Ovary (tissue), 9 donors: Measurements from ENCODE around the gene ANKH. TPM values are rescaled to one million over a fixed set of nuclear protein-coding genes. Genes with fewer than 3 reads are reported as not detected.

Source experiments
- DNase-seq, 5 donors: peaks; one replicate each; pipeline ENCODE4 v3.0.0-alpha.2; 2019 to 2020
- H3K27ac ChIP-seq, 2 donors: fragments of 200-600 bp; one replicate each; pipeline versions ENCODE4 v1.5.1 to v1.8.0; 2019 to 2022
- H3K27me3 ChIP-seq: fragments of 200-600 bp; one replicate; pipeline ENCODE4 v1.8.0; 2022
- H3K36me3 ChIP-seq: fragments of 200-600 bp; sonication (generic); one replicate; pipeline ENCODE4 v1.5.1; 2019
- H3K4me1 ChIP-seq: one replicate; pipeline ENCODE4 v1.8.1; 2013; ENCODE audit warnings: mild to moderate bottlenecking, moderate library complexity; ENCODE audit not compliant: insufficient read depth
- H3K4me3 ChIP-seq: fragments of 200-600 bp; sonication (generic); one replicate; pipeline ENCODE4 v1.5.1; 2017
- H3K9me3 ChIP-seq, 2 donors: fragments of 200-600 bp in 1 of 2; sonication (generic) in 1 of 2; one replicate each; pipeline versions ENCODE4 v1.5.1 to v1.8.1; 2013 to 2019; ENCODE audit warnings: mild to moderate bottlenecking in 1 of 2, moderate library complexity in 1 of 2
- CTCF ChIP-seq, 3 donors: fragments of 450-650 bp in 2 of 3; fragments of 200-600 bp in 1 of 3; IDR thresholded peaks; one replicate each; pipeline versions ENCODE4 v1.5.1 to v1.8.0; 2016 to 2022; ENCODE audit warnings: antibody characterized with exemption in 3 of 3, mild to moderate bottlenecking in 1 of 3
- EP300 ChIP-seq: sonication (generic); formaldehyde crosslinking; IDR thresholded peaks from one replicate; pipeline ENCODE4 v1.6.1; 2017; ENCODE audit warnings: antibody characterized with exemption
- POLR2A ChIP-seq: fragments of 450-650 bp; IDR thresholded peaks from one replicate; pipeline ENCODE4 v1.6.1; 2017; ENCODE audit warnings: antibody characterized with exemption, mild to moderate bottlenecking, moderate library complexity
- WGBS, 3 donors: extraction: QIAGEN DNeasy Blood & Tissue Kit in 1 of 3; methylation state at CpG; one replicate each; pipeline versions ENCODE4 v1.1.5 to v1.1.7; 2013 to 2017; 5-methylcytosine and 5-hydroxymethylcytosine counted together
- intact Hi-C, 4 donors: fragments of 100-400 bp; cut with DNase I; formaldehyde crosslinking; loops; one replicate each; pipeline versions ENCODE4 v1.11.0 to v1.15.1; 2022 to 2023
- polyA plus RNA-seq, 2 donors: library from polyadenylated mRNA; stranded (reverse); fragments of 200-250 nt in 1 of 2; fragments of 350-450 nt in 1 of 2; fragmentation: Illumina TruSeq in 1 of 2; extraction: RNeasy Lipid Tissue Mini Kit (QIAGEN cat#74804) in 1 of 2; gene quantifications; one replicate each; pipeline ENCODE4 v1.2.3, GENCODE V29; 2013 to 2014
- total RNA-seq, 7 donors: library from RNA; depleted of rRNA in 2 of 7; stranded (reverse); fragments of >200 nt in 2 of 7; fragmentation: NEBNext Ultra II Directional in 3 of 7; extraction: Animal tissue kit (Norgen Biotek cat#: 25700) in 3 of 7; gene quantifications; one replicate each; pipeline versions ENCODE4 v1.1.0 to v1.2.4, GENCODE V29; 2016 to 2023
- donor health status: DM: no; HTN: no; CAD: no; lungs with moderate emphysema.
- donor health status: DM: no; HTN: no; CAD: no.
- donor health status: Bipolar disorder and iron deficiency.
- donor health status: DM: yes; HTN: yes; CAD: no.
- donor health status: DM: no; HTN: no; CAD: no.
- donor health status: DM: yes; HTN: yes; CAD: no.

The ANKH gene
- total and polyA plus RNA-seq, 9 donors: 17.2 to 80.7 (median 44.6) TPM

- H3K27me3 ChIP-seq: no peaks in the 10 kb centered on the region
- H3K9me3 ChIP-seq: no peaks in the 10 kb centered on the region
- H3K4me3 ChIP-seq: no peak overlapping the region
- H3K36me3 ChIP-seq: no peaks in the 10 kb centered on the region
- intact Hi-C loops: no loop called here
- H3K4me1 ChIP-seq: peaks cover 1% of the 10 kb centered on the region
- WGBS, 3 donors: 54 to 79% (median 73%) methylated on average over 11 of the region's 11 CpGs
- TF ChIP-seq EP300: no peak
- no peak for TF ChIP-seq CTCF (IDR thresholded peaks at IDR 0.05)
- no peak for TF ChIP-seq POLR2A
- no peak for DNase-seq
- H3K27ac ChIP-seq: no peak overlapping the region
Measured at GRCh38 chr5:14809369-14810155, 62.0 kb downstream of the ANKH start.

GRCh38 chr5:14807471-14807870, 64.1 kb downstream of the ANKH start:
- Histone ChIP-seq H3K9me3 (no peaks in the 10 kb centered on the region), H3K4me1 (no peaks in the 10 kb centered on the region), H3K36me3 (no peaks in the 10 kb centered on the region), H3K4me3 (no peak overlapping the region), H3K27ac (no peak overlapping the region), H3K27me3 (no peaks in the 10 kb centered on the region)
- DNase-seq: no peak
- 95 to 99% (median 96%) methylated on average over 3 of the region's 3 CpGs for WGBS, 3 donors
- intact Hi-C loops: no loop called here
- no peak for TF ChIP-seq CTCF (IDR thresholded peaks at IDR 0.05)

GRCh38 chr5:14806456-14806855, 65.1 kb downstream of the ANKH start:
- no peak for TF ChIP-seq EP300
- TF ChIP-seq POLR2A: no peak
- no peak for TF ChIP-seq CTCF (IDR thresholded peaks at IDR 0.05)
- no peaks in the 10 kb centered on the region for H3K4me1 ChIP-seq
- H3K27ac ChIP-seq: no peak overlapping the region
- H3K27me3 ChIP-seq: no peaks in the 10 kb centered on the region
- H3K9me3 ChIP-seq: no peaks in the 10 kb centered on the region
- intact Hi-C loops: no loop called here
- 79 to 91% (median 89%) methylated on average over 7 of the region's 7 CpGs for WGBS, 3 donors
- peak in 1 of 5 donors; percentile 23 for DNase-seq
- H3K4me3 ChIP-seq: no peak overlapping the region
- H3K36me3 ChIP-seq: no peaks in the 10 kb centered on the region

GRCh38 chr5:14802541-14802940, 69.0 kb downstream of the ANKH start:
- H3K4me1 ChIP-seq: no peaks in the 10 kb centered on the region
- TF ChIP-seq EP300 (no peak), CTCF (IDR thresholded peaks at IDR 0.05) (no peak), POLR2A (no peak)
- intact Hi-C loops: no loop called here
- DNase-seq: no peak
- H3K4me3 ChIP-seq: no peak overlapping the region
- no peak overlapping the region for H3K27ac ChIP-seq
- WGBS, 3 donors: 69 to 92% (median 85%) methylated on average over 3 of the region's 3 CpGs
- H3K36me3 ChIP-seq: no peaks in the 10 kb centered on the region
- no peaks in the 10 kb centered on the region for H3K9me3 ChIP-seq
- H3K27me3 ChIP-seq: no peaks in the 10 kb centered on the region
